ENCODE data around the gene ITPRID2.

GRCh38 chr2:181885096-181885495, 6.4 kb upstream of the ITPRID2 start:
- TF ChIP-seq POLR2AphosphoS5 (IDR thresholded peaks at IDR 0.05; ENCODE audit: insufficient read depth in 1 of 2, low read depth in 1 of 2): no peak
- no peak for TF ChIP-seq CTCF (IDR thresholded peaks at IDR 0.05)
- no peak for TF ChIP-seq POLR2A (IDR thresholded peaks at IDR 0.05)
